Left lung (tissue), 10 donors: Measurements from ENCODE around the gene ZBTB4. TPM values are rescaled to one million over a fixed set of nuclear protein-coding genes. Genes with fewer than 3 reads are reported as not detected.
A peak's percentile ranks its signal among the peaks of the same experiment; 100 is the strongest.

Source experiments
- ATAC-seq: fragments of 200-7000 bp; cut with Tn5 transposase; one replicate; pipeline ENCODE4 v1.9.1; 2020; ENCODE audit warnings: moderate library complexity
- DNase-seq, 4 donors: peaks; one replicate each; pipeline ENCODE4 v3.0.0-alpha.2; 2013 to 2020
- H3K27ac ChIP-seq, 2 donors: fragments of 200-600 bp; sonication (generic) in 1 of 2; one replicate each; pipeline versions ENCODE4 v1.5.0 to v1.8.0; 2020 to 2021
- H3K27me3 ChIP-seq, 2 donors: fragments of 200-600 bp; sonication (generic) in 1 of 2; one replicate each; pipeline versions ENCODE4 v1.5.0 to v1.8.0; 2020 to 2021
- H3K36me3 ChIP-seq, 2 donors: fragments of 200-600 bp; sonication (generic) in 1 of 2; one replicate each; pipeline versions ENCODE4 v1.5.0 to v1.8.0; 2020 to 2021
- H3K4me1 ChIP-seq, 2 donors: fragments of 200-600 bp; one replicate each; pipeline ENCODE4 v1.8.0; 2021
- H3K4me3 ChIP-seq, 2 donors: fragments of 200-600 bp; sonication (generic) in 1 of 2; one replicate each; pipeline versions ENCODE4 v1.5.0 to v1.8.0; 2020 to 2021; ENCODE audit warnings: mild to moderate bottlenecking in 1 of 2
- H3K9me3 ChIP-seq, 2 donors: fragments of 200-600 bp; sonication (generic) in 1 of 2; one replicate each; pipeline versions ENCODE4 v1.5.0 to v1.8.0; 2020 to 2021
- CTCF ChIP-seq, 2 donors: fragments of 200-600 bp; sonication (generic) in 1 of 2; IDR thresholded peaks; one replicate each; pipeline versions ENCODE4 v1.5.0 to v1.8.0; 2021; ENCODE audit warnings: antibody characterized with exemption in 2 of 2
- intact Hi-C, 2 donors: fragments of 100-400 bp; cut with DNase I; formaldehyde crosslinking; loops; one replicate each; pipeline versions ENCODE4 v1.11.2 to v1.14.2; 2022
- polyA plus RNA-seq, 6 donors: library from polyadenylated mRNA; unstranded; fragments of 120-200 nt; gene quantifications; one replicate each; pipeline ENCODE4 v1.2.1, GENCODE V29; 2013; ENCODE audit not compliant: insufficient read length in 6 of 6
- total RNA-seq, 2 donors: library from RNA; stranded (reverse); fragmentation: NEBNext Ultra II Directional; extraction: Animal tissue kit (Norgen Biotek cat#: 25700); gene quantifications; one replicate each; pipeline ENCODE4 v1.2.1, GENCODE V29; 2021
- donor health status: DM: no; HTN: yes; CAD: no.
- donor health status: DM: no; HTN: no; CAD: no.

ZBTB4 gene
- total and polyA plus RNA-seq, 8 donors = 39.7 to 63.2 (median 44.7) TPM

- peaks cover 2 to 67% of the 10 kb centered on the region in 2 donors for H3K36me3 ChIP-seq
- DNase-seq (no peak), ATAC-seq (peak; percentile 37)
- no peak overlapping the region for H3K27ac ChIP-seq
- H3K4me3 ChIP-seq = no peak overlapping the region
- no peaks in the 10 kb centered on the region for H3K9me3 ChIP-seq
- peaks cover 0 to 12% of the 10 kb centered on the region in 2 donors for H3K4me1 ChIP-seq
- H3K27me3 ChIP-seq = no peaks in the 10 kb centered on the region
- intact Hi-C loops = no loop called here
- TF ChIP-seq CTCF (IDR thresholded peaks at IDR 0.05) = no peak
Observed at GRCh38 chr17:7497228-7497627, 17.8 kb upstream of the ZBTB4 start.

- TF ChIP-seq CTCF (IDR thresholded peaks at IDR 0.05) = no peak
- Histone ChIP-seq H3K27me3 (no peaks in the 10 kb centered on the region), H3K4me3 (no peak overlapping the region), H3K27ac (peak overlapping the region in 1 of 2 donors; percentile 28), H3K36me3 (peaks cover 2 to 62% of the 10 kb centered on the region in 2 donors), H3K4me1 (peaks cover 0 to 12% of the 10 kb centered on the region in 2 donors), H3K9me3 (no peaks in the 10 kb centered on the region)
- ATAC-seq (peak; percentile 12), DNase-seq (no peak)
- intact Hi-C loops = no loop called here
Observed at GRCh38 chr17:7496470-7497183, 17.2 kb upstream of the ZBTB4 start.

GRCh38 chr17:7495906-7496434, 16.5 kb upstream of the ZBTB4 start:
- Histone ChIP-seq H3K27ac (peak overlapping the region in 1 of 2 donors; percentile 28), H3K9me3 (no peaks in the 10 kb centered on the region), H3K36me3 (peaks cover 2 to 62% of the 10 kb centered on the region in 2 donors), H3K27me3 (no peaks in the 10 kb centered on the region), H3K4me1 (peaks cover 0 to 12% of the 10 kb centered on the region in 2 donors), H3K4me3 (no peak overlapping the region)
- ATAC-seq (no peak), DNase-seq (no peak)
- intact Hi-C loops = no loop called here
- TF ChIP-seq CTCF (IDR thresholded peaks at IDR 0.05) = no peak

- no peak overlapping the region for H3K27ac ChIP-seq
- peaks cover 0 to 43% of the 10 kb centered on the region in 2 donors for H3K36me3 ChIP-seq
- H3K4me3 ChIP-seq = no peak overlapping the region
- DNase-seq (no peak), ATAC-seq (no peak)
- no peaks in the 10 kb centered on the region for H3K9me3 ChIP-seq
- no peak for TF ChIP-seq CTCF (IDR thresholded peaks at IDR 0.05)
- H3K27me3 ChIP-seq = no peaks in the 10 kb centered on the region
- intact Hi-C loops = no loop called here
- peaks cover 4 to 30% of the 10 kb centered on the region in 2 donors for H3K4me1 ChIP-seq
Observed at GRCh38 chr17:7493941-7494340, 14.5 kb upstream of the ZBTB4 start.

GRCh38 chr17:7491583-7491982, 12.2 kb upstream of the ZBTB4 start:
- intact Hi-C loops = no loop called here
- no peak overlapping the region for H3K4me3 ChIP-seq
- DNase-seq (no peak), ATAC-seq (no peak)
- no peak for TF ChIP-seq CTCF (IDR thresholded peaks at IDR 0.05)
- H3K9me3 ChIP-seq = no peaks in the 10 kb centered on the region
- peaks cover 0 to 19% of the 10 kb centered on the region in 2 donors for H3K36me3 ChIP-seq
- H3K27me3 ChIP-seq = no peaks in the 10 kb centered on the region
- H3K4me1 ChIP-seq = peaks cover 20 to 52% of the 10 kb centered on the region in 2 donors
- no peak overlapping the region for H3K27ac ChIP-seq
